ENCODE measurements around the gene HPGDS.
"Not testable (repeated sequence)": the region's sequence is repeated elsewhere in the genome, so short reads cannot be mapped to it uniquely, and the experiment has no call there.

- TF ChIP-seq EZH2 (IDR thresholded peaks at IDR 0.05; ENCODE audit: low read length); CTCF (optimal IDR thresholded peaks at IDR 0.05 in 1 of 3, IDR thresholded peaks at IDR 0.05 in 1 of 3, conservative IDR thresholded peaks at IDR 0.05 in 1 of 3; ENCODE audit: extremely low read depth in 1 of 3, insufficient read depth in 2 of 3, low read length in 3 of 3): not testable (repeated sequence)
Observed at GRCh38 chr4:94382891-94383290, 40.3 kb upstream of the HPGDS start.

Data from keratinocyte (primary cell).